ENCODE results near the gene GNG7.

DNA sequence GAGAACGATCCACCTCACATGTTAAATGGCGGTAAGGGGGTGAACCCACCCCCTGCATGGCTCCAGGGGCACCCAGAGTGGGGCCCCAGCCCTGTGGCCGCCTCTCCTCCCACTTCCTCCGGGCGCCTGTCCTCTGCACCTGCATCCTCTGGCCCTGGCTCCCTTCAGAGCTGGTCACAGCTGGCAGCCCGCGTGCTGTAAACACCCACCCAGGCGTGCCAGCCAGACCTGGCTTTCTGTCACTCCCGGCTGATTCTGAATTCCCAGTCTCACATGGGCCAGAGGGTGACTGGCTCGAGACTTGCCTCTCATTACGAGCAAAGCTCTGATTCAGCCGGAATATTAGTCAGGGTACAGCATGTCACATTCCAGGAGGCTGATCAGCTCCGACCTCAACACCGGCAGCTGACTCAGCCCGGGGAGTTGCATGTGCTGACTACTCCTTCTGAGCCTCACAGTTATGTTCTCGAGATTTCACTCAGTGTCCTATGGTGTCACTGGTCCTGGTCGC is 75.1 kb downstream of the GNG7 start:
- TF ChIP-seq, protein P1, sequence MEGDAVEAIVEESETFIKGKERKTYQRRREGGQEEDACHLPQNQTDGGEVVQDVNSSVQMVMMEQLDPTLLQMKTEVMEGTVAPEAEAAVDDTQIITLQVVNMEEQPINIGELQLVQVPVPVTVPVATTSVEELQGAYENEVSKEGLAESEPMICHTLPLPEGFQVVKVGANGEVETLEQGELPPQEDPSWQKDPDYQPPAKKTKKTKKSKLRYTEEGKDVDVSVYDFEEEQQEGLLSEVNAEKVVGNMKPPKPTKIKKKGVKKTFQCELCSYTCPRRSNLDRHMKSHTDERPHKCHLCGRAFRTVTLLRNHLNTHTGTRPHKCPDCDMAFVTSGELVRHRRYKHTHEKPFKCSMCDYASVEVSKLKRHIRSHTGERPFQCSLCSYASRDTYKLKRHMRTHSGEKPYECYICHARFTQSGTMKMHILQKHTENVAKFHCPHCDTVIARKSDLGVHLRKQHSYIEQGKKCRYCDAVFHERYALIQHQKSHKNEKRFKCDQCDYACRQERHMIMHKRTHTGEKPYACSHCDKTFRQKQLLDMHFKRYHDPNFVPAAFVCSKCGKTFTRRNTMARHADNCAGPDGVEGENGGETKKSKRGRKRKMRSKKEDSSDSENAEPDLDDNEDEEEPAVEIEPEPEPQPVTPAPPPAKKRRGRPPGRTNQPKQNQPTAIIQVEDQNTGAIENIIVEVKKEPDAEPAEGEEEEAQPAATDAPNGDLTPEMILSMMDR (IDR thresholded peaks at IDR 0.05; ENCODE audit: insufficient read depth, low read depth, low read length), result no peak
- no peak for TF ChIP-seq EZH2 (IDR thresholded peaks at IDR 0.05; ENCODE audit: insufficient read depth, low read length)

All from astrocyte (in vitro differentiated cells and primary cell).